Measurements from ENCODE around the gene MYO1B.

Gene MYO1B

DNA sequence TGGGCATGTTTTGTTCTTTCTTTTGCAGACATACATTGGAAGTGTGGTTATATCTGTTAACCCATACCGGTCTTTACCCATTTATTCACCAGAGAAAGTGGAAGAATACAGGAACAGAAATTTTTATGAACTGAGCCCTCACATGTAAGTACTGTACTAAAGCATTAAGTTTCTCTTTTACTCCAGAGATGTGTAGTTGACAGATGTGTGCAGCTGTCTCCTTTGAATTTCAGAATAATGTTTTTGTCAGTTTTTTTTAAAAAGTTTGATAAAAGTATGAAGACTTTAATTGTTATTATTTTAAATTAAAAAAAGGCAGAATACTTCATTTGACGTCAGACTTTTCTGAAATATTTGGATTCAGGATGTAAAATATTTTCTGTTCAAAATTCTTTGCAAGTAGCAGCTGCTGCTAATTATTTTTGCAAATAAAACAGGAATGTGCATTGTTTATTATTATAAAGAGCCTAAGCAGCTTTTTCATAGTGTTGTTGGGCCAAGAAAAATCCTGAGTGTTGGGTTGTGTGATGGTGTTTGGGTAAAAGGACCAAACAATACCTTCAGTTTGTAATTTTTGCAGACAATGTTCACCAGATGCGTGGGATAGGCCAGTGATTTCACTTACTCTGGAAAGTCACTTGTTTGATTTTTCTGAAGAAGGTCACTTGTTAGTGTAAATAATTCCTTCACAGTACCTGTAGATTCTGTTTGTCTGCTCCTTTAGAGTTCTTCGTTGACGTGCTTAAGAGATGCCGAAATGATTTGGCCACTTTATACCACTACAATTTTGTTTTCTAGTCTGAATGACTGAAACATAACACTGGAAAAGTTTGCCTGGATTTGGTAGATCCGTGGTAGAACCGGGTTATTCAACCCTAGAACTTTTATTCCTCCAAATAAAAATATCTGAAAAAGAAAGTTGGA, 51.1 kb downstream of the MYO1B start:
- TF ChIP-seq, protein P1, sequence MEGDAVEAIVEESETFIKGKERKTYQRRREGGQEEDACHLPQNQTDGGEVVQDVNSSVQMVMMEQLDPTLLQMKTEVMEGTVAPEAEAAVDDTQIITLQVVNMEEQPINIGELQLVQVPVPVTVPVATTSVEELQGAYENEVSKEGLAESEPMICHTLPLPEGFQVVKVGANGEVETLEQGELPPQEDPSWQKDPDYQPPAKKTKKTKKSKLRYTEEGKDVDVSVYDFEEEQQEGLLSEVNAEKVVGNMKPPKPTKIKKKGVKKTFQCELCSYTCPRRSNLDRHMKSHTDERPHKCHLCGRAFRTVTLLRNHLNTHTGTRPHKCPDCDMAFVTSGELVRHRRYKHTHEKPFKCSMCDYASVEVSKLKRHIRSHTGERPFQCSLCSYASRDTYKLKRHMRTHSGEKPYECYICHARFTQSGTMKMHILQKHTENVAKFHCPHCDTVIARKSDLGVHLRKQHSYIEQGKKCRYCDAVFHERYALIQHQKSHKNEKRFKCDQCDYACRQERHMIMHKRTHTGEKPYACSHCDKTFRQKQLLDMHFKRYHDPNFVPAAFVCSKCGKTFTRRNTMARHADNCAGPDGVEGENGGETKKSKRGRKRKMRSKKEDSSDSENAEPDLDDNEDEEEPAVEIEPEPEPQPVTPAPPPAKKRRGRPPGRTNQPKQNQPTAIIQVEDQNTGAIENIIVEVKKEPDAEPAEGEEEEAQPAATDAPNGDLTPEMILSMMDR (conservative IDR thresholded peaks at IDR 0.05): no peak
- no peak for TF ChIP-seq ZFX (IDR thresholded peaks at IDR 0.05)
- no peak overlapping the region for H3K27ac ChIP-seq

DNA sequence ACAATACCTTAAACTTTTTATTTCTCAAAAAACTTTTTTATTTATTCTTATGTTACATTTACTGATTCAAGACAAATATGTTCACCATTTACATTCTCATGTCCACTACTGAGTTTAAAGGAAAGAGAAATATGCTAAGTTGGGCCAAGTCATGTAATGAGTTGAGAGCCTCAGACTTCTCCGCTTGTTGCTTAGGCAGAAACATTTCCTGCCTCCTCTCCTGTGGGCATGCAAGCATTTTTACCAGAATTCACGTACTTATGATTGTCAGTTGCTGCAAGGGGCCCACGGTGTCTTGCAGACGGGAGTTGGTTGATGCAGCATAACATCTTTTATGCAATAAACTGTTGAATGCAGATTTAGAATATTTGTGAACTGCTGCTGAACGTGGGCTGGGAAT, 51.8 kb downstream of the MYO1B start:
- no peak overlapping the region for H3K27ac ChIP-seq
- TF ChIP-seq ZFX (IDR thresholded peaks at IDR 0.05): no peak
- TF ChIP-seq, protein P1 (conservative IDR thresholded peaks at IDR 0.05): no peak

DNA sequence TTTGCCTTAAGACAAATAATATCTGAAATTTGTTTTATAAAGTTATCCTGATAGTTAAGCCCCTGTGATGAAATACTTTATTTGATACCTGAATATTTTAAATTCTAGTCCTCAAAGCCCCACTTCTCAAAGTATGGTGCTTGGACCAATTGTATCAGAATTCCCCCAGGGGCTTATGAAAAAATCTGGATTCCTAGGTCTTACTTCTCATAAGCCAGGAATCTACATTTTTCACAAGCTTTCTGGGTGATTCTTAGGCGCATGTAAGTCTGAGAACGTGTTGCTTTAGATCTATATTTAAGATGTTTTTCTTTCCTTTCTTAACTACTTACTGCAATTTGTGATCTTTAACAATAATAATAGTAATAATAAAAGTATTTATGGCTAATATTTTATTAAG, 53.1 kb downstream of the MYO1B start:
- TF ChIP-seq, protein P1 (conservative IDR thresholded peaks at IDR 0.05): no peak
- no peak for TF ChIP-seq ZFX (IDR thresholded peaks at IDR 0.05)
- no peak overlapping the region for H3K27ac ChIP-seq

DNA sequence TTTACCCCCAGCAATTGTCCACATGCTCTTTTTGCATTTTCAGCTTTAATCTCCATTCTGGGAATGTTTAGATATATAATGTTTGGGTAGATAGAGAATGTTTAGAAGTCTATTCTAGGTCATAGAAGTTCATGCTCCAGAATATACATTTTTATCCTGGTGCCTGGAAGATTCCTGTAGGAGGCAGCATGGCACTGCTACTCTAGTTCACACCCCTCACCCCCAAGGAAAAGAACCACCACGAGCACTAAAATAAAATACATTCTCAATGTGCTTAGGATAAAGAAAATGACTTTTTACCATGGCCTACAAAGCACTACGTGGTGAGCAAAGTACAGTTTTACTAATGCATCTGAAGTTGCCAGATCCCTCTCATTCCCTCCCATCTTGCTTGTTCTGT, 53.8 kb downstream of the MYO1B start:
- TF ChIP-seq, protein P1 (conservative IDR thresholded peaks at IDR 0.05): peak; percentile 20
- no peak for TF ChIP-seq ZFX (IDR thresholded peaks at IDR 0.05)

DNA sequence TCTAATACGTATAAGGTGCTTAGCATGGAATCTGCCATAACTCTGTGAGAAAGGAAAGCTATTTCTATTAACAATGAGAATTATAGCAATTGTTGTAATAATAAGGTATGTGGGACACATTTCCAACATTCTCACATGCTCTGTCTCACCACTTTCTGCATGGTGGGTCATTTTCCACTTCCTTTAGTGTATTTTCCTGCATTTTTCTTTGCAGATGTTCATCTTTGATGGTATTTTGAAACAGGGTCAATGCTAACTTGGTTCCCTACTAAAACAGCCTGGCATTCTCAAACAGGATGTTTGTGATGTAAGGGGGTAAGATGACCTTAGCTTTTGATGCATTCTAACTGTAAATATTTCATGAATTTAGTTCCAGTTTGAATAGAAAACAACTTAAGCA, 54.7 kb downstream of the MYO1B start:
- no peak overlapping the region for H3K27ac ChIP-seq
- TF ChIP-seq, protein P1 (conservative IDR thresholded peaks at IDR 0.05): no peak
- TF ChIP-seq ZFX (IDR thresholded peaks at IDR 0.05): no peak

More for the DNA sequence above, 53.8 kb downstream of the MYO1B start:
- no peak overlapping the region for H3K27ac ChIP-seq

DNA sequence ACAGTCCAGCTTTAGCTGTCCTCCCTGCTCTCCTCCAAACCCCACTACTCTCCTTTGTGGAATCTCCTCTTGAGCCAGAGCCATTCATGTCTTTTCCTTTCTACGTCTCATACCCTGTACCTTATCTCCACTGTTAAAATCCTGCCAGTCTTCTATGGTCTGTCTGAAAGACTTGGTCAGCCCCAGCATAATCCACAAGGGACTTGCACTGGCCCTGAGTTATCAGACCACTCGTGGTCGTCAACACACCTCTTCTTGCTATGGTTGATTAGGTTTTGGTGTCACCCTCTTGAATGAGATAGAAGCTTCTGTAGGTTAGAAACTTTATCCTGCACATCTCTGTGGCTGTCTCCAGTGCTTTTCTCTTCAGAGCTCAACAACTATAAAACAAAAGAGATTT, 56.8 kb downstream of the MYO1B start:
- TF ChIP-seq ZFX (IDR thresholded peaks at IDR 0.05): no peak
- TF ChIP-seq, protein P1 (conservative IDR thresholded peaks at IDR 0.05): no peak
- H3K27ac ChIP-seq: no peak overlapping the region

DNA sequence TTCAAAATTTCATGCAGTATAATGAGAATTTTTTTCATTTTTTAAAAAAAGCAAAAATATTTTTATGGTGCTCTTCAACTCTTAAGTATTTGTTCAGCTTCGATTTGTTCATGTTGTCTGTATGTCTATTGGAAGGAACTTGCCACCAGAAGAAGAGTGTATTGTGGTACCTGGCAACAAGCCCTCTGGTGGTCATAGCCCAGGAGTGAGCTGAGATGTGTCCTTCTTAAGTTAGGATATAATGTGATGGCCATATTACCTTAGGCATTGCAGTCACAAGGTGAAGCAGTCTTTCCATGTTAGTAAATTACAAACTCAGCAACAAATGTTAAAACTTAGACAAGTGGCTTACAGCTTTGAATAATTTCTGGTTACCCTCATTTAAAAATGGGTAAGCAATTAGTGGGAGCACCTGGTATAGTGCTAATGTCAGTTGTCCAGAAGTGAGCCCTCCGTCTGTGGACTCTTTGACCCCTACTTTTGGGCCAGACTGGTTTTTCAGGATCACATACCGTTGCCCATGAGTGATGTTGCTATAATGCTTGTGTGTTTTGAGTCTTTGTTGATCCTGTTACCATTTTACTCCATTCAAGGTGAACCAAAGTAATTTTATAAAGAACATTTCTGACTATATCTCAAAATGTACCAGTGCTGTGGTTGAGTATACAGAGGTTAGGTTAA, 57.4 kb downstream of the MYO1B start:
- no peak for TF ChIP-seq ZFX (IDR thresholded peaks at IDR 0.05)
- TF ChIP-seq, protein P1 (conservative IDR thresholded peaks at IDR 0.05): no peak; the same call in 1 of the 2 replicates
- H3K27ac ChIP-seq: no peak overlapping the region
